H1 (cell line): ENCODE data around the gene CAMTA2. TPM values are rescaled to one million over a fixed set of nuclear protein-coding genes. Genes with fewer than 3 reads are reported as not detected.

Experiments
- CTCF ChIA-PET: fragments of 300-600 bp; sonication (Branson Sonifier 250); formaldehyde crosslinking; loops from one replicate; lab custom pipeline; 2021; ENCODE audit not compliant: partially characterized antibody; lab: Charles Lee
- POLR2A ChIA-PET: fragments of 300-600 bp; sonication (Branson Sonifier 250); formaldehyde crosslinking; loops from one replicate; lab custom pipeline; 2021; ENCODE audit warnings: inconsistent platforms; ENCODE audit not compliant: partially characterized antibody; lab: Charles Lee
- DNase-seq, 2 experiments: peaks; one replicate each; pipeline versions ENCODE4 v3.0.0 to v3.0.0-alpha.2; 2010 to 2022; ENCODE audit warnings: low spot score in 2 of 2, low read depth in 1 of 2, mixed read lengths in 1 of 2
- FAIRE-seq: peaks from 2 replicates; lab custom pipeline; 2011; peaks lifted over from hg19 to GRCh38; lab: Jason Lieb, UNC
- H2AFZ ChIP-seq: 2 replicates; pipeline ENCODE4 v1.8.1; 2012; ENCODE audit warnings: low read length, inconsistent platforms
- H2AK5ac ChIP-seq: 2 replicates; pipeline ENCODE4 v1.6.1; 2013; ENCODE audit warnings: low read depth, low read length
- H2BK120ac ChIP-seq: replicated peaks from 2 replicates; pipeline ENCODE3; 2013; ENCODE audit warnings: low read depth, low read length, inconsistent platforms
- H2BK12ac ChIP-seq: 2 replicates; pipeline ENCODE4 v1.6.1; 2013; ENCODE audit warnings: low read depth, low read length
- H2BK15ac ChIP-seq: 2 replicates; pipeline ENCODE4 v1.6.1; 2013; ENCODE audit warnings: low read length
- H2BK20ac ChIP-seq: 2 replicates; pipeline ENCODE4 v1.6.1; 2013; ENCODE audit warnings: low read length
- H2BK5ac ChIP-seq: 2 replicates; pipeline ENCODE4 v1.6.1; 2013; ENCODE audit warnings: low read depth, low read length
- H3K14ac ChIP-seq: 2 replicates; pipeline ENCODE4 v1.6.1; 2013; ENCODE audit warnings: inconsistent platforms; ENCODE audit not compliant: insufficient read length
- H3K18ac ChIP-seq: 2 replicates; pipeline ENCODE4 v1.6.1; 2013; ENCODE audit warnings: low read length; ENCODE audit errors: extremely low read depth
- H3K23ac ChIP-seq: 2 replicates; pipeline ENCODE4 v1.6.1; 2013; ENCODE audit warnings: inconsistent platforms; ENCODE audit not compliant: insufficient read length
- H3K23me2 ChIP-seq: 2 replicates; pipeline ENCODE4 v1.6.1; 2013; ENCODE audit warnings: low read depth, low read length
- H3K27ac ChIP-seq: 2 replicates; pipeline ENCODE4 v1.6.1; 2011; ENCODE audit warnings: low read depth, low read length, inconsistent platforms
- H3K27me3 ChIP-seq, 4 experiments: replicated peaks in 1 of 4; 1 replicate in 1 of 4; 2 replicates in 3 of 4; pipeline versions ENCODE4 v1.6.1 to v1.8.1; 2011 to 2013; ENCODE audit warnings: low read length in 3 of 4, mild to moderate bottlenecking in 3 of 4, inconsistent platforms in 2 of 4, mixed read lengths in 2 of 4, moderate library complexity in 1 of 4; ENCODE audit not compliant: control insufficient read depth in 3 of 4, insufficient read depth in 3 of 4; ENCODE audit errors: extremely low read depth in 1 of 4
- H3K36me3 ChIP-seq, 4 experiments: 2 replicates each; pipeline versions ENCODE4 v1.6.1 to v1.8.1; 2011 to 2013; ENCODE audit warnings: mild to moderate bottlenecking in 4 of 4, low read length in 3 of 4, moderate library complexity in 2 of 4, control low read depth in 1 of 4, inconsistent platforms in 1 of 4; ENCODE audit not compliant: insufficient read depth in 4 of 4, control insufficient read depth in 2 of 4
- H3K4ac ChIP-seq: replicated peaks from 2 replicates; pipeline ENCODE3; 2013; ENCODE audit warnings: low read length, low read depth, mixed read lengths, inconsistent platforms; ENCODE audit not compliant: insufficient read length
- H3K4me1 ChIP-seq, 4 experiments: replicated peaks in 1 of 4; 1 replicate in 1 of 4; 2 replicates in 3 of 4; pipeline versions ENCODE4 v1.6.1 to v1.8.1; 2011 to 2013; ENCODE audit warnings: low read length in 3 of 4, inconsistent platforms in 2 of 4, mixed read lengths in 1 of 4; ENCODE audit not compliant: insufficient read depth in 4 of 4, control insufficient read depth in 3 of 4
- H3K4me2 ChIP-seq, 2 experiments: 2 replicates each; pipeline versions ENCODE4 v1.6.1 to v1.8.1; 2011 to 2013; ENCODE audit warnings: low read depth in 2 of 2, low read length in 2 of 2, control low read depth in 1 of 2, inconsistent platforms in 1 of 2, mild to moderate bottlenecking in 1 of 2; ENCODE audit not compliant: insufficient read depth in 1 of 2
- H3K4me3 ChIP-seq, 4 experiments: fragments of 200-600, 300-600 bp in 1 of 4; sonication (generic), shearing (Covaris generic), sonication (Bioruptor Twin) in 1 of 4; 2 replicates each; pipeline versions ENCODE4 v1.5.1 to v1.8.1; 2011 to 2016; ENCODE audit warnings: low read length in 4 of 4, low read depth in 3 of 4, control low read depth in 2 of 4, inconsistent platforms in 2 of 4, mild to moderate bottlenecking in 2 of 4, mixed read lengths in 1 of 4, moderate library complexity in 1 of 4; ENCODE audit not compliant: insufficient read depth in 2 of 4; ENCODE audit errors: extremely low read depth in 1 of 4
- H3K56ac ChIP-seq: replicated peaks from 2 replicates; pipeline ENCODE3; 2013; ENCODE audit warnings: low read depth, mild to moderate bottlenecking, mixed read lengths, low read length, inconsistent platforms; ENCODE audit not compliant: insufficient read length
- H3K79me1 ChIP-seq: 2 replicates; pipeline ENCODE4 v1.6.1; 2013; ENCODE audit warnings: low read depth, low read length, control low read depth
- H3K79me2 ChIP-seq, 2 experiments: 2 replicates each; pipeline versions ENCODE4 v1.6.1 to v1.8.1; 2012 to 2013; ENCODE audit warnings: low read length in 2 of 2, mild to moderate bottlenecking in 2 of 2, inconsistent platforms in 1 of 2; ENCODE audit not compliant: insufficient read depth in 2 of 2, control insufficient read depth in 1 of 2
- H3K9ac ChIP-seq, 4 experiments: replicated peaks in 1 of 4; 1 replicate in 1 of 4; 2 replicates in 3 of 4; pipeline versions ENCODE4 v1.6.1 to v1.8.1; 2011 to 2013; ENCODE audit warnings: low read depth in 3 of 4, low read length in 3 of 4, control low read depth in 2 of 4, mild to moderate bottlenecking in 2 of 4, moderate library complexity in 2 of 4, inconsistent platforms in 1 of 4; ENCODE audit errors: extremely low read depth in 1 of 4
- H3K9me3 ChIP-seq, 2 experiments: 2 replicates each; pipeline versions ENCODE4 v1.6.1 to v1.8.1; 2012 to 2013; ENCODE audit warnings: mild to moderate bottlenecking in 2 of 2, moderate library complexity in 2 of 2, control low read depth in 1 of 2, inconsistent platforms in 1 of 2, low read depth in 1 of 2, low read length in 1 of 2, mixed read lengths in 1 of 2; ENCODE audit not compliant: insufficient read depth in 2 of 2
- H4K20me1 ChIP-seq, 2 experiments: replicated peaks in 1 of 2; 2 replicates each; pipeline versions ENCODE3 to v1.8.1; 2011 to 2013; ENCODE audit warnings: inconsistent platforms in 2 of 2, low read length in 2 of 2, mild to moderate bottlenecking in 1 of 2; ENCODE audit not compliant: insufficient read depth in 2 of 2, control insufficient read depth in 1 of 2
- H4K5ac ChIP-seq: 2 replicates; pipeline ENCODE4 v1.6.1; 2013; ENCODE audit warnings: low read length, low read depth, mixed read lengths, inconsistent platforms; ENCODE audit not compliant: insufficient read length
- H4K8ac ChIP-seq: 2 replicates; pipeline ENCODE4 v1.8.0; 2013; ENCODE audit warnings: mild to moderate bottlenecking, moderate library complexity, low read length, inconsistent platforms; ENCODE audit not compliant: insufficient read depth; ENCODE audit errors: extremely low read depth
- H4K91ac ChIP-seq: replicated peaks from 2 replicates; pipeline ENCODE3; 2013; ENCODE audit warnings: low read length, mixed read lengths, inconsistent platforms; ENCODE audit not compliant: insufficient read length
- CTCF ChIP-seq, 3 experiments: IDR thresholded peaks; 1 replicate in 2 of 3; 2 replicates in 1 of 3; pipeline versions ENCODE4 v1.5.1 to v1.6.1; 2011; ENCODE audit warnings: low read length in 3 of 3, mild to moderate bottlenecking in 3 of 3, inconsistent platforms in 2 of 3, low read depth in 1 of 3, moderate library complexity in 1 of 3; ENCODE audit not compliant: insufficient read depth in 1 of 3; ENCODE audit errors: control extremely low read depth in 1 of 3
- NRF1 ChIP-seq: IDR thresholded peaks from 2 replicates; pipeline ENCODE4 v1.6.1; 2011; ENCODE audit warnings: mild to moderate bottlenecking, low read depth, low read length, improper control_type of control experiment
- WGBS, 2 experiments: shearing (Covaris generic) in 1 of 2; methylation state at CpG; one replicate each; pipeline versions ENCODE4 v1.1.6 to v1.1.7; 2013 to 2015; ENCODE audit warnings: low lambda C conversion rate in 2 of 2, mixed read lengths in 2 of 2, inconsistent platforms in 1 of 2, low coverage in 1 of 2, missing lambda C conversion rate in 1 of 2; ENCODE audit not compliant: insufficient replicate concordance in 2 of 2, insufficient coverage in 1 of 2, insufficient read length in 1 of 2; ENCODE audit errors: extremely low coverage in 1 of 2, missing lambda C conversion rate in 1 of 2; 5-methylcytosine and 5-hydroxymethylcytosine counted together
- polyA plus RNA-seq, 7 experiments: library from polyadenylated mRNA; depleted of rRNA in 3 of 7; stranded (reverse) in 5 of 7; unstranded in 2 of 7; fragments of >200 nt in 5 of 7; fragments of 200-250 nt in 2 of 7; gene quantifications; 1 replicate in 5 of 7; 2 replicates in 1 of 7; 4 replicates in 1 of 7; pipeline versions ENCODE4 v1.2.1 to v1.2.3, GENCODE V29; 2011 to 2013; ENCODE audit warnings: missing spikeins in 2 of 7, mixed read lengths in 2 of 7
- total RNA-seq: library from RNA; stranded (reverse); fragmentation: NEBNext Ultra II Directional; extraction: Animal tissue kit (Norgen Biotek cat#: 25700); gene quantifications from 2 replicates; pipeline ENCODE4 v1.2.1, GENCODE V29; 2021

Gene CAMTA2
- total and polyA plus RNA-seq, 2 of the 8 experiments (the other 6 are each of a cell fraction or from before 2014, with no cell fraction given), result 5.5 to 12.0 TPM

GRCh38 chr17:5035315-5035714, 47.8 kb upstream of the CAMTA2 start, which contains the start of gene SLC52A1:
TSS of gene SLC52A1 (minus strand) at chr17:5035426. CDS start at chr17:5034606, 820 bp downstream.
- Histone ChIP-seq H3K79me1 (no peaks in the 10 kb centered on the region), H2AK5ac (no peak within 1 kb of the TSS), H4K20me1 (no peaks in the 10 kb centered on the region), H2BK120ac (no peak within 1 kb of the TSS), H2BK15ac (no peak within 1 kb of the TSS), H3K4ac (no peak within 1 kb of the TSS), H2BK20ac (no peak within 1 kb of the TSS), H3K4me3 (peak within 1 kb of the TSS; percentile 3 to 58 (median 18); a peak in 7 of 8 replicates), H3K9me3 (no peaks in the 10 kb centered on the region), H3K79me2 (no peaks in the 10 kb centered on the region), H4K5ac (no peak within 1 kb of the TSS), H3K36me3 (no peaks in the 10 kb centered on the region), H3K23ac (no peak within 1 kb of the TSS), H3K56ac (no peak within 1 kb of the TSS), H2AFZ (0 out of 2 replicates have a peak within 1 kb of the TSS, but pooled peaks have one; percentile 27), H3K14ac (no peak within 1 kb of the TSS), H2BK5ac (no peak within 1 kb of the TSS), H3K18ac (no peak within 1 kb of the TSS), H2BK12ac (no peak within 1 kb of the TSS), H3K9ac (no peak within 1 kb of the TSS), H4K91ac (no peak within 1 kb of the TSS), H3K4me1 (no peaks in the 10 kb centered on the region; a peak in 1 of 7 replicates), H3K23me2 (peaks cover 4% of the 10 kb centered on the region; the same call in 1 of the 2 replicates), H4K8ac (no peak within 1 kb of the TSS; the same call in 1 of the 2 replicates), H3K27me3 (peaks cover 0 to 14% (median 1%) of the 10 kb centered on the region in 4 experiments; a peak in 5 of 7 replicates), H3K27ac (no peak within 1 kb of the TSS), H3K4me2 (peak within 1 kb of the TSS; percentile 60 to 62)
- CTCF ChIA-PET, result interaction anchor here (0.6 to 11.5 kb wide), 15 partner anchors 9 to 1988 kb away, joined by 3 to 102 read pairs (median 4); partner anchors contain the start of gene ENO3
- FAIRE-seq (no peak), DNase-seq (peak; percentile 13 to 73)
- TF ChIP-seq NRF1 (no peak), CTCF (IDR thresholded peaks at IDR 0.05; ENCODE audit: control extremely low read depth in 1 of 3, insufficient read depth in 1 of 3, low read depth in 1 of 3, low read length in 3 of 3) (peak in 2 of 3 experiments; percentile 0 to 3; a peak in 1 of 4 replicates)
- WGBS, 2 experiments, result 31% methylated on average over 19 of the region's 24 CpGs; no CpG with 5 or more reads in 1 of the 2 experiments
- POLR2A ChIA-PET, result interaction anchor here (0.6 to 2.0 kb wide), 8 partner anchors 10 to 115 kb away, joined by 3 to 7 read pairs (median 4); partner anchors contain the start of genes RNF167 and SLC25A11
